PC-9 (cell line): ENCODE measurements around the gene ELMO2.

Experiments
- CTCF ChIP-seq: fragments of 200-600 bp; sonication (generic); conservative IDR thresholded peaks from 2 replicates; pipeline ENCODE4 v1.6.1; 2017; ENCODE audit warnings: mixed run types, antibody characterized with exemption, mild to moderate bottlenecking, moderate library complexity
- EZH2 ChIP-seq: fragments of 200-600 bp; sonication (generic); IDR thresholded peaks from 2 replicates; pipeline ENCODE4 v1.8.0; 2017; ENCODE audit warnings: antibody characterized with exemption, low read depth

GRCh38 chr20:46354920-46355654, 51.3 kb downstream of the ELMO2 start:
- TF ChIP-seq CTCF = no peak
- TF ChIP-seq EZH2 = no peak
